ENCODE measurements around the gene PLEKHO2. TPM values are rescaled to one million over a fixed set of nuclear protein-coding genes. Genes with fewer than 3 reads are reported as not detected.

PLEKHO2 gene
- total RNA-seq, 1 donor from 2014 or later, result 34.9 TPM

- Histone ChIP-seq H3K4me3 (no peak overlapping the region), H3K9me3 (no peaks in the 10 kb centered on the region), H3K36me3 (no peaks in the 10 kb centered on the region), H3K27me3 (no peaks in the 10 kb centered on the region), H3K27ac (no peak overlapping the region), H3K4me1 (no peaks in the 10 kb centered on the region)
- no peak for DNase-seq (ENCODE audit: extremely low spot score in 2 of 2)
- intact Hi-C loops (cut with DNase I), result no loop called here
- TF ChIP-seq POLR2AphosphoS5 (IDR thresholded peaks at IDR 0.05; ENCODE audit: insufficient read depth in 1 of 2, low read depth in 1 of 2) (no peak), POLR2A (IDR thresholded peaks at IDR 0.05) (no peak), CTCF (IDR thresholded peaks at IDR 0.05) (no peak)
Observed at GRCh38 chr15:64903326-64903950, 61.7 kb downstream of the PLEKHO2 start.

GRCh38 chr15:64904189-64904588 is 62.5 kb downstream of the PLEKHO2 start:
- no peaks in the 10 kb centered on the region for H3K9me3 ChIP-seq
- H3K4me3 ChIP-seq, result no peak overlapping the region
- H3K4me1 ChIP-seq, result no peaks in the 10 kb centered on the region
- H3K27ac ChIP-seq, result no peak overlapping the region
- intact Hi-C loops (cut with DNase I), result no loop called here
- H3K36me3 ChIP-seq, result no peaks in the 10 kb centered on the region
- TF ChIP-seq POLR2AphosphoS5 (IDR thresholded peaks at IDR 0.05; ENCODE audit: insufficient read depth in 1 of 2, low read depth in 1 of 2), result no peak
- H3K27me3 ChIP-seq, result no peaks in the 10 kb centered on the region
- peak in 1 of 2 donors; percentile 85 for DNase-seq (ENCODE audit: extremely low spot score in 2 of 2)

- Histone ChIP-seq H3K27ac (peak overlapping the region; percentile 46), H3K4me3 (peak overlapping the region; percentile 36 to 38), H3K4me1 (no peaks in the 10 kb centered on the region), H3K27me3 (no peaks in the 10 kb centered on the region), H3K9me3 (no peaks in the 10 kb centered on the region), H3K36me3 (no peaks in the 10 kb centered on the region)
- TF ChIP-seq POLR2A (IDR thresholded peaks at IDR 0.05) (no peak), POLR2AphosphoS5 (IDR thresholded peaks at IDR 0.05; ENCODE audit: insufficient read depth in 1 of 2, low read depth in 1 of 2) (peak in 1 of 2 donors; percentile 64), CTCF (IDR thresholded peaks at IDR 0.05) (peak; percentile 74 to 90 (median 78))
- intact Hi-C loops (cut with DNase I), result no loop called here
- peak in 1 of 2 donors; percentile 87 for DNase-seq (ENCODE audit: extremely low spot score in 2 of 2)
Observed at GRCh38 chr15:64905119-64905831, 63.6 kb downstream of the PLEKHO2 start.

GRCh38 chr15:64905941-64906340 is 64.2 kb downstream of the PLEKHO2 start:
- no peak overlapping the region for H3K4me3 ChIP-seq
- no peak overlapping the region for H3K27ac ChIP-seq

GRCh38 chr15:64906402-64906801 is 64.7 kb downstream of the PLEKHO2 start:
- peaks cover 5% of the 10 kb centered on the region for H3K4me1 ChIP-seq
- no peaks in the 10 kb centered on the region for H3K9me3 ChIP-seq
- H3K27ac ChIP-seq, result no peak overlapping the region
- TF ChIP-seq POLR2AphosphoS5 (IDR thresholded peaks at IDR 0.05; ENCODE audit: insufficient read depth in 1 of 2, low read depth in 1 of 2) (no peak), POLR2A (IDR thresholded peaks at IDR 0.05) (no peak), CTCF (IDR thresholded peaks at IDR 0.05) (no peak)
- H3K36me3 ChIP-seq, result no peaks in the 10 kb centered on the region
- H3K4me3 ChIP-seq, result no peak overlapping the region
- intact Hi-C loops (cut with DNase I), result loop anchor here (2.0 kb wide), 1 partner anchor 220 kb away; no protein-coding TSS in a partner anchor
- no peaks in the 10 kb centered on the region for H3K27me3 ChIP-seq
- no peak for DNase-seq (ENCODE audit: extremely low spot score in 2 of 2)

More at GRCh38 chr15:64905941-64906340, 64.2 kb downstream of the PLEKHO2 start:
- Histone ChIP-seq H3K4me1 (peaks cover under 1% of the 10 kb centered on the region), H3K27me3 (no peaks in the 10 kb centered on the region), H3K36me3 (no peaks in the 10 kb centered on the region), H3K9me3 (no peaks in the 10 kb centered on the region)
- no peak for TF ChIP-seq POLR2A (IDR thresholded peaks at IDR 0.05)
- TF ChIP-seq POLR2AphosphoS5 (IDR thresholded peaks at IDR 0.05; ENCODE audit: insufficient read depth in 1 of 2, low read depth in 1 of 2), result no peak
- TF ChIP-seq CTCF (IDR thresholded peaks at IDR 0.05), result no peak
- no peak for DNase-seq (ENCODE audit: extremely low spot score in 2 of 2)
- intact Hi-C loops (cut with DNase I), result loop anchor here (2.0 kb wide), 1 partner anchor 219 kb away; no protein-coding TSS in a partner anchor
